Lung (tissue), 13 donors: Measurements from ENCODE around the gene EGR4. TPM values are rescaled to one million over a fixed set of nuclear protein-coding genes. Genes with fewer than 3 reads are reported as not detected.

Experiments used
- ATAC-seq: fragments of 200-7000 bp; cut with Tn5 transposase; one replicate; pipeline ENCODE4 v1.9.1; 2020; ENCODE audit warnings: moderate number of reproducible peaks; ENCODE audit not compliant: insufficient read depth, low FRiP score
- DNase-seq, 3 donors: peaks; one replicate each; pipeline ENCODE4 v3.0.0-alpha.2; 2013 to 2017
- H3K27ac ChIP-seq, 2 donors: one replicate each; pipeline ENCODE4 v1.5.1; 2013; ENCODE audit warnings: mild to moderate bottlenecking in 2 of 2, moderate library complexity in 2 of 2, control low read depth in 1 of 2, inconsistent platforms in 1 of 2, low read depth in 1 of 2, low read length in 1 of 2
- H3K27me3 ChIP-seq, 3 donors: one replicate each; pipeline ENCODE4 v1.5.1; 2013; ENCODE audit warnings: low read length in 2 of 3; ENCODE audit not compliant: control insufficient read depth in 3 of 3, insufficient read depth in 3 of 3
- H3K36me3 ChIP-seq, 4 donors: one replicate each; pipeline ENCODE4 v1.5.1; 2013; ENCODE audit warnings: low read length in 4 of 4, mild to moderate bottlenecking in 1 of 4, moderate library complexity in 1 of 4; ENCODE audit not compliant: control insufficient read depth in 4 of 4, insufficient read depth in 4 of 4
- H3K4me1 ChIP-seq, 5 donors: one replicate each; pipeline ENCODE4 v1.5.1; 2013; ENCODE audit warnings: low read length in 5 of 5, mild to moderate bottlenecking in 2 of 5, moderate library complexity in 1 of 5; ENCODE audit not compliant: control insufficient read depth in 5 of 5, insufficient read depth in 5 of 5
- H3K4me3 ChIP-seq: one replicate; pipeline ENCODE4 v1.5.1; 2013; ENCODE audit warnings: mild to moderate bottlenecking, control low read depth, moderate library complexity
- H3K9ac ChIP-seq, 2 donors: one replicate each; pipeline ENCODE4 v1.5.1; 2013; ENCODE audit warnings: low read length in 2 of 2, control low read depth in 1 of 2; ENCODE audit not compliant: insufficient read depth in 1 of 2
- H3K9me3 ChIP-seq, 4 donors: one replicate each; pipeline ENCODE4 v1.5.1; 2013; ENCODE audit warnings: low read length in 3 of 4, mild to moderate bottlenecking in 1 of 4, moderate library complexity in 1 of 4; ENCODE audit not compliant: control insufficient read depth in 4 of 4, insufficient read depth in 3 of 4
- WGBS, 2 donors: extraction: QIAGEN DNeasy Blood & Tissue Kit; methylation state at CpG; one replicate each; pipeline ENCODE4 v1.1.7; 2013; 5-methylcytosine and 5-hydroxymethylcytosine counted together
- polyA plus RNA-seq, 2 donors: library from polyadenylated mRNA; stranded (reverse); fragments of 200-250 nt; gene quantifications; one replicate each; pipeline ENCODE4 v1.2.1, GENCODE V29; 2013
- small RNA-seq: library from RNA; depleted of rRNA; stranded (forward); fragments of <200 nt; gene quantifications from one replicate; pipeline ENCODE3, GENCODE V24; 2014; ENCODE audit warnings: low replicate concordance
- total RNA-seq, 2 donors: library from RNA; depleted of rRNA in 1 of 2; stranded (reverse); fragments of >200 nt in 1 of 2; gene quantifications; one replicate each; pipeline ENCODE4 v1.2.1, GENCODE V29; 2014 to 2021
- TF ChIP-seq, protein P1 (sequence below): IDR thresholded peaks from 2 replicates; pipeline ENCODE4 v1.5.1; 2012; ENCODE audit warnings: mild to moderate bottlenecking; ENCODE audit errors: control extremely low read depth, extremely low read depth
- donor health status: control.
- donor health status: control.
- donor health status: Bipolar disorder and iron deficiency.
- donor health status: healthy.
- donor health status: DM: yes; HTN: yes; CAD: no.

Gene EGR4
- total and polyA plus RNA-seq, 4 donors = 0.30 TPM; not detected in 3

DNA sequence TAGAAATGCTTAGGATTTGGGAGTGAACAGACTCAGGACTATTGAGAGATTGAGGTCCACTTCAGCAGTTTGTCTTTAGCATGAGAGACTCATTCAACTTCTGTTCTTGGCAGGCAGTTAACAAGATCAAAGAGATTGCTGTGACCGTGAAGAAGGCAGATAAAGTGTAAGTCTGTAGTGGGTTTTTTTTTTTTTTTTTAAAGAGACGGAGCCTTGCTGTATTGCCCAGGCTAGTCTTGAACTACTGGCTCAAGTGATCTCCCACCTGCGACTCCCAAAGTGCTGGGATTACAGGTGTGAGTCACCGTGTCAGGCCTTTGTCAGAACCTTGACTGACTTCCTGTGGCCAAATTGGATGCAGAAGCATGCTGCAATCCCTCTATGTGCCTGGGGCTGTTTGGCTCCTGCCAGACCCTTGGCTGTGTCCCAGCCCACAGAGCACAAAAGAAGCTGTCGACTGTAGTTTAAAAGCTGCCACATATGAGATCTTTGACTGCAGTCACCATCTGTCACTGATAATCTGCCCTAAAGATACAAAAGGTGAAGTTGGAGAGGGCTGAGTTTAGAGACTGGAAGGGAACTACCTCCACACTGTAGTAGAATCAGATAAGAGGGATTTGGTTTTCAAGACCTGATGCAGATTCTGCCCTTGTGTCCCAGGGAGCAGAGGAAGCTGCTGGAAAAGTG is 49.3 kb downstream of the EGR4 start:
- peaks cover 0 to 7% (median 0%) of the 10 kb centered on the region in 5 donors for H3K4me1 ChIP-seq
- no peaks in the 10 kb centered on the region for H3K9me3 ChIP-seq
- peaks cover 42 to 76% (median 54%) of the 10 kb centered on the region in 4 donors for H3K36me3 ChIP-seq
- no peak overlapping the region for H3K9ac ChIP-seq
- peak in 2 of 3 donors; percentile 50 to 86 for DNase-seq
- ATAC-seq = no peak
- TF ChIP-seq, protein P1, sequence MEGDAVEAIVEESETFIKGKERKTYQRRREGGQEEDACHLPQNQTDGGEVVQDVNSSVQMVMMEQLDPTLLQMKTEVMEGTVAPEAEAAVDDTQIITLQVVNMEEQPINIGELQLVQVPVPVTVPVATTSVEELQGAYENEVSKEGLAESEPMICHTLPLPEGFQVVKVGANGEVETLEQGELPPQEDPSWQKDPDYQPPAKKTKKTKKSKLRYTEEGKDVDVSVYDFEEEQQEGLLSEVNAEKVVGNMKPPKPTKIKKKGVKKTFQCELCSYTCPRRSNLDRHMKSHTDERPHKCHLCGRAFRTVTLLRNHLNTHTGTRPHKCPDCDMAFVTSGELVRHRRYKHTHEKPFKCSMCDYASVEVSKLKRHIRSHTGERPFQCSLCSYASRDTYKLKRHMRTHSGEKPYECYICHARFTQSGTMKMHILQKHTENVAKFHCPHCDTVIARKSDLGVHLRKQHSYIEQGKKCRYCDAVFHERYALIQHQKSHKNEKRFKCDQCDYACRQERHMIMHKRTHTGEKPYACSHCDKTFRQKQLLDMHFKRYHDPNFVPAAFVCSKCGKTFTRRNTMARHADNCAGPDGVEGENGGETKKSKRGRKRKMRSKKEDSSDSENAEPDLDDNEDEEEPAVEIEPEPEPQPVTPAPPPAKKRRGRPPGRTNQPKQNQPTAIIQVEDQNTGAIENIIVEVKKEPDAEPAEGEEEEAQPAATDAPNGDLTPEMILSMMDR = no peak
- WGBS, 2 donors = 51 to 70% methylated on average over 5 of the region's 5 CpGs
- no peak overlapping the region for H3K4me3 ChIP-seq
- no peaks in the 10 kb centered on the region for H3K27me3 ChIP-seq
- no peak overlapping the region for H3K27ac ChIP-seq

Small RNA genes lying within 50 kb of the gene (small RNA-seq; reads per million reads assigned to genes)
- not detected for gene RNU6-111P

Other genes with a start within 250 kb of the EGR4 start
- 10 to 100 TPM; 10.4 to 15.6 TPM for gene SFXN5, start 221.8 kb downstream of the EGR4 start, total RNA-seq
- gene SFXN5, start 221.8 kb downstream of the EGR4 start, polyA plus RNA-seq = 1 to 10 TPM; 8.3 to 8.9 TPM
- 10 to 100 TPM; 11.0 to 23.8 TPM for gene RAB11FIP5, start 180.6 kb downstream of the EGR4 start, total RNA-seq
- gene RAB11FIP5, start 180.6 kb downstream of the EGR4 start, polyA plus RNA-seq = 10 to 100 TPM; 10.0 to 12.7 TPM
- not detected for gene NOTO, start 91.0 kb downstream of the EGR4 start, total RNA-seq
- not detected for gene NOTO, start 91.0 kb downstream of the EGR4 start, polyA plus RNA-seq
- 10 to 100 TPM; 10.8 to 19.5 TPM for gene SMYD5, start 79.3 kb downstream of the EGR4 start, total RNA-seq
- gene SMYD5, start 79.3 kb downstream of the EGR4 start, polyA plus RNA-seq = 10 to 100 TPM; 15.0 to 16.8 TPM
- 10 to 100 TPM in 1 of 2 donors, 1 to 10 TPM in 1; 4.4 to 20.7 TPM for gene PRADC1, start 60.3 kb downstream of the EGR4 start, total RNA-seq
- gene PRADC1, start 60.3 kb downstream of the EGR4 start, polyA plus RNA-seq = 10 to 100 TPM; 18.7 to 18.8 TPM
- gene CCT7, start 59.2 kb downstream of the EGR4 start, total RNA-seq = 100 to 1,000 TPM; 129 to 207 TPM
- 100 to 1,000 TPM; 163 to 193 TPM for gene CCT7, start 59.2 kb downstream of the EGR4 start, polyA plus RNA-seq
- gene FBXO41, start 9.1 kb downstream of the EGR4 start, total RNA-seq = 1 to 10 TPM in 1 of 2 donors, under 1 TPM in 1; 0.97 to 5.0 TPM
- gene FBXO41, start 9.1 kb downstream of the EGR4 start, polyA plus RNA-seq = 1 to 10 TPM in 1 of 2 donors, under 1 TPM in 1; 0.93 to 2.4 TPM
- gene ALMS1, start 92.3 kb upstream of the EGR4 start, total RNA-seq = 10 to 100 TPM; 30.5 to 58.0 TPM
- gene ALMS1, start 92.3 kb upstream of the EGR4 start, polyA plus RNA-seq = 10 to 100 TPM in 1 of 2 donors, 1 to 10 TPM in 1; 7.2 to 10.5 TPM